ENCODE results near the gene GABBR1. TPM values are rescaled to one million over a fixed set of nuclear protein-coding genes. Genes with fewer than 3 reads are reported as not detected.
A peak's percentile ranks its signal among the peaks of the same experiment; 100 is the strongest.

Gene GABBR1
- total and polyA plus RNA-seq, 2 donors (not counting 1 experiment from before 2014, with no cell fraction given), result 198 to 241 TPM

DNA sequence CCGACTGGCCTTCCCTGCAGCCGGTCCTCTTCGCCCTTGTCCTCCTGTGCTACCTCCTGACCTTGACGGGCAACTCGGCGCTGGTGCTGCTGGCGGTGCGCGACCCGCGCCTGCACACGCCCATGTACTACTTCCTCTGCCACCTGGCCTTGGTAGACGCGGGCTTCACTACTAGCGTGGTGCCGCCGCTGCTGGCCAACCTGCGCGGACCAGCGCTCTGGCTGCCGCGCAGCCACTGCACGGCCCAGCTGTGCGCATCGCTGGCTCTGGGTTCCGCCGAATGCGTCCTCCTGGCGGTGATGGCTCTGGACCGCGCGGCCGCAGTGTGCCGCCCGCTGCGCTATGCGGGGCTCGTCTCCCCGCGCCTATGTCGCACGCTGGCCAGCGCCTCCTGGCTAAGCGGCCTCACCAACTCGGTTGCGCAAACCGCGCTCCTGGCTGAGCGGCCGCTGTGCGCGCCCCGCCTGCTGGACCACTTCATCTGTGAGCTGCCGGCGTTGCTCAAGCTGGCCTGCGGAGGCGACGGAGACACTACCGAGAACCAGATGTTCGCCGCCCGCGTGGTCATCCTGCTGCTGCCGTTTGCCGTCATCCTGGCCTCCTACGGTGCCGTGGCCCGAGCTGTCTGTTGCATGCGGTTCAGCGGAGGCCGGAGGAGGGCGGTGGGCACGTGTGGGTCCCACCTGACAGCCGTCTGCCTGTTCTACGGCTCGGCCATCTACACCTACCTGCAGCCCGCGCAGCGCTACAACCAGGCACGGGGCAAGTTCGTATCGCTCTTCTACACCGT, 79.5 kb downstream of the GABBR1 start:
- Histone ChIP-seq H3K27me3 (replicated peaks in 1 of 4; ENCODE audit: control extremely low read depth in 1 of 4, control insufficient read depth in 3 of 4, insufficient read depth in 4 of 4, low read length in 3 of 4) (peaks cover 0 to 36% (median 22%) of the 10 kb centered on the region in 4 experiments), H3K9me3 (ENCODE audit: control extremely low read depth in 1 of 3, control insufficient read depth in 2 of 3, insufficient read depth in 1 of 3, low read length in 2 of 3) (peaks cover 0 to 7% (median 0%) of the 10 kb centered on the region in 3 donors), H3K79me2 (ENCODE audit: control insufficient read depth, insufficient read depth, low read length) (no peaks in the 10 kb centered on the region), H4K20me1 (ENCODE audit: control insufficient read depth, insufficient read depth, low read length, poor library complexity, severe bottlenecking) (no peaks in the 10 kb centered on the region), H2AFZ (ENCODE audit: insufficient read depth, low read depth, low read length, poor library complexity, severe bottlenecking) (peak overlapping the region; percentile 79), H3K4me2 (replicated peaks; ENCODE audit: low read depth, low read length, poor library complexity, severe bottlenecking) (peak overlapping the region; percentile 93), H3K4me1 (ENCODE audit: control insufficient read depth in 2 of 2, insufficient read depth in 2 of 2, low read length in 2 of 2) (peaks cover 15 to 20% of the 10 kb centered on the region in 2 donors), H3K27ac (ENCODE audit: low read length in 2 of 2) (no peak overlapping the region), H3K9ac (ENCODE audit: low read length) (peak overlapping the region; percentile 67), H3K4me3 (ENCODE audit: control extremely low read depth in 1 of 5, extremely low read depth in 1 of 5, insufficient read depth in 1 of 5, low read depth in 2 of 5, low read length in 4 of 5) (peak overlapping the region in 4 of 5 experiments; percentile 29 to 60 (median 51)), H3K36me3 (replicated peaks in 1 of 2; ENCODE audit: control extremely low read depth in 1 of 2, control insufficient read depth in 1 of 2, extremely low read depth in 1 of 2, insufficient read depth in 2 of 2, low read length in 1 of 2) (no peaks in the 10 kb centered on the region)
- TF ChIP-seq EZH2 (IDR thresholded peaks at IDR 0.05; ENCODE audit: borderline replicate concordance, insufficient read depth, low read depth, low read length, poor library complexity, severe bottlenecking), result no peak
- TF ChIP-seq, protein P1, sequence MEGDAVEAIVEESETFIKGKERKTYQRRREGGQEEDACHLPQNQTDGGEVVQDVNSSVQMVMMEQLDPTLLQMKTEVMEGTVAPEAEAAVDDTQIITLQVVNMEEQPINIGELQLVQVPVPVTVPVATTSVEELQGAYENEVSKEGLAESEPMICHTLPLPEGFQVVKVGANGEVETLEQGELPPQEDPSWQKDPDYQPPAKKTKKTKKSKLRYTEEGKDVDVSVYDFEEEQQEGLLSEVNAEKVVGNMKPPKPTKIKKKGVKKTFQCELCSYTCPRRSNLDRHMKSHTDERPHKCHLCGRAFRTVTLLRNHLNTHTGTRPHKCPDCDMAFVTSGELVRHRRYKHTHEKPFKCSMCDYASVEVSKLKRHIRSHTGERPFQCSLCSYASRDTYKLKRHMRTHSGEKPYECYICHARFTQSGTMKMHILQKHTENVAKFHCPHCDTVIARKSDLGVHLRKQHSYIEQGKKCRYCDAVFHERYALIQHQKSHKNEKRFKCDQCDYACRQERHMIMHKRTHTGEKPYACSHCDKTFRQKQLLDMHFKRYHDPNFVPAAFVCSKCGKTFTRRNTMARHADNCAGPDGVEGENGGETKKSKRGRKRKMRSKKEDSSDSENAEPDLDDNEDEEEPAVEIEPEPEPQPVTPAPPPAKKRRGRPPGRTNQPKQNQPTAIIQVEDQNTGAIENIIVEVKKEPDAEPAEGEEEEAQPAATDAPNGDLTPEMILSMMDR (IDR thresholded peaks at IDR 0.05), result no peak
- Mint-ChIP-seq H3K27me3 (peaks cover 29% of the 10 kb centered on the region), H3K4me3 (peak overlapping the region; percentile 95), H3K4me1 (peaks cover 17% of the 10 kb centered on the region), H3K9me3 (ENCODE audit: insufficient read depth) (no peaks in the 10 kb centered on the region), H3K27ac (no peak overlapping the region)
- CTCF ChIA-PET, result no interaction called here
- ATAC-seq (ENCODE audit: low read depth) (peak; percentile 64), DNase-seq (peak; percentile 59)
- POLR2A ChIA-PET, result no interaction called here
- WGBS (ENCODE audit: insufficient coverage), result 5% methylated on average over 80 of the region's 83 CpGs
- intact Hi-C loops (cut with micrococcal nuclease), result loop anchor here (5.0 kb wide), 1 partner anchor 74 kb away; no protein-coding TSS in a partner anchor
